IPS DF 6.9 (cell line): ENCODE data around the gene RGP1.

Experiments
- DNase-seq: peaks from one replicate; pipeline ENCODE4 v3.0.0-alpha.2; 2013; ENCODE audit warnings: low read depth, low spot score
- H3K27ac ChIP-seq: one replicate; pipeline ENCODE4 v1.5.1; 2013; ENCODE audit warnings: low read length, control low read depth
- H3K27me3 ChIP-seq: 2 replicates; pipeline ENCODE4 v1.6.1; 2013; ENCODE audit warnings: mild to moderate bottlenecking, low read length; ENCODE audit not compliant: control insufficient read depth, insufficient read depth
- H3K36me3 ChIP-seq: 2 replicates; pipeline ENCODE4 v1.6.1; 2013; ENCODE audit warnings: low read length; ENCODE audit not compliant: control insufficient read depth, insufficient read depth
- H3K4me1 ChIP-seq: 2 replicates; pipeline ENCODE4 v1.6.1; 2013; ENCODE audit warnings: low read length; ENCODE audit not compliant: control insufficient read depth, insufficient read depth
- H3K4me3 ChIP-seq: 2 replicates; pipeline ENCODE4 v1.5.1; 2013; ENCODE audit warnings: mild to moderate bottlenecking, low read length
- H3K9me3 ChIP-seq: 2 replicates; pipeline ENCODE4 v1.6.1; 2013; ENCODE audit warnings: low read length, inconsistent platforms; ENCODE audit not compliant: control insufficient read depth, insufficient read depth
- WGBS: extraction: QIAGEN DNeasy Blood & Tissue Kit; methylation state at CpG from one replicate; pipeline ENCODE4 v1.1.7; 2013; ENCODE audit warnings: mixed read lengths, missing lambda C conversion rate; ENCODE audit not compliant: insufficient read length, insufficient coverage; 5-methylcytosine and 5-hydroxymethylcytosine counted together

RGP1 gene

DNA sequence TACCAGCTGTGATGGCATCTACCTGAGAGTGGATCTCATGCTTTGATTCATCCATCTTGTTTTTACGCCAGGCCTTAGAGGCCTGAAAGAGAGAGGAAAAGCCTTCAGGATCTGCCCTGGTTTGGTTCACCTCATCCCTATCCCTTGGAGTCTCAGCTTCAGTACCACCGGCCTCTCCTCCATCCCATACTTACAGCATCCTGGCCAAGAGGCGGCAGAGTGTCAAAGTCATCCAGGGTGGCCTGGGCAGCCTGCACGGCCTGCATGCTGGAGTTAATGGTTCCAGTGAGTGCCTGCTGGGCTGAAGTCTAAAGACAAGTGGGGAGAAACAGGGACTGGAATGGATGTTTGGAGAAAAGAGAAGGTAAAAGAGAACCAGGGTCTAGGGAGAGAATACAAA is 29.5 kb upstream of the RGP1 start:
- Histone ChIP-seq H3K9me3 (no peaks in the 10 kb centered on the region), H3K4me3 (no peak overlapping the region), H3K27me3 (no peaks in the 10 kb centered on the region), H3K4me1 (no peaks in the 10 kb centered on the region; the same call in 1 of the 2 replicates), H3K36me3 (peaks cover 48% of the 10 kb centered on the region), H3K27ac (no peak overlapping the region)
- no peak for DNase-seq
- no CpG with 5 or more reads among the region's 4 CpGs for WGBS

- Histone ChIP-seq H3K27me3 (no peaks in the 10 kb centered on the region), H3K36me3 (peaks cover 35% of the 10 kb centered on the region), H3K4me3 (no peak overlapping the region), H3K4me1 (peaks cover 7% of the 10 kb centered on the region), H3K27ac (no peak overlapping the region), H3K9me3 (no peaks in the 10 kb centered on the region)
- no peak for DNase-seq
- no CpG with 5 or more reads among the region's 2 CpGs for WGBS
Observed at GRCh38 chr9:35723426-35723825, 25.7 kb upstream of the RGP1 start.

GRCh38 chr9:35723908-35724307 is 25.2 kb upstream of the RGP1 start:
- H3K9me3 ChIP-seq, result no peaks in the 10 kb centered on the region
- no peak overlapping the region for H3K4me3 ChIP-seq
- no peak overlapping the region for H3K27ac ChIP-seq
- no CpG with 5 or more reads among the region's 8 CpGs for WGBS
- H3K27me3 ChIP-seq, result no peaks in the 10 kb centered on the region
- peaks cover 32% of the 10 kb centered on the region for H3K36me3 ChIP-seq
- H3K4me1 ChIP-seq, result peaks cover 11% of the 10 kb centered on the region
- no peak for DNase-seq

DNA sequence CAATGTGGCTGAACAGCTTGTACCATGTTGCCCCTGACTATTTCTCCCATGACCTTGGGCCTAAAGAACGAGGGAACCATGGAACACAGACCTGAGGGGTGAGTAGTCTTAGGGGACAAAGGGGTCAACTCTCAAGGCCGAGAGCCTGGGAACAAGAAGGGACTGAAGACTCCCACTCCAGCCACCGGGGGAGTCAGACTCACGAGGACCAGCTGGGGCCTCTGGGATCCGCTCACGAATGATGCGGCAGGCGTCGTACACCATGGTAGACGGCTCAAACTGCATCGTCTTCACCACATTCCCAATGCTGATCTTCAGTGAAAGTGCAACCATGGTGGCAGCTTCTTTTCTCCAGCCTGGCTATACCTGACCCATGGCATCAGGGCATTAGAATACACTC is 23.7 kb upstream of the RGP1 start:
- H3K4me3 ChIP-seq, result no peak overlapping the region
- H3K36me3 ChIP-seq, result peaks cover 19% of the 10 kb centered on the region

GRCh38 chr9:35726931-35727330 is 22.2 kb upstream of the RGP1 start:
- WGBS, result no CpG with 5 or more reads among the region's 3 CpGs
- DNase-seq, result no peak
- Histone ChIP-seq H3K27ac (no peak overlapping the region), H3K36me3 (peaks cover 12% of the 10 kb centered on the region), H3K9me3 (no peaks in the 10 kb centered on the region), H3K4me1 (peaks cover 15% of the 10 kb centered on the region), H3K27me3 (no peaks in the 10 kb centered on the region), H3K4me3 (no peak overlapping the region)

More for the DNA sequence above, 23.7 kb upstream of the RGP1 start:
- DNase-seq, result no peak
- no CpG with 5 or more reads among the region's 11 CpGs for WGBS
- H3K27ac ChIP-seq, result no peak overlapping the region
- no peaks in the 10 kb centered on the region for H3K9me3 ChIP-seq
- peaks cover 15% of the 10 kb centered on the region for H3K4me1 ChIP-seq
- H3K27me3 ChIP-seq, result no peaks in the 10 kb centered on the region

DNA sequence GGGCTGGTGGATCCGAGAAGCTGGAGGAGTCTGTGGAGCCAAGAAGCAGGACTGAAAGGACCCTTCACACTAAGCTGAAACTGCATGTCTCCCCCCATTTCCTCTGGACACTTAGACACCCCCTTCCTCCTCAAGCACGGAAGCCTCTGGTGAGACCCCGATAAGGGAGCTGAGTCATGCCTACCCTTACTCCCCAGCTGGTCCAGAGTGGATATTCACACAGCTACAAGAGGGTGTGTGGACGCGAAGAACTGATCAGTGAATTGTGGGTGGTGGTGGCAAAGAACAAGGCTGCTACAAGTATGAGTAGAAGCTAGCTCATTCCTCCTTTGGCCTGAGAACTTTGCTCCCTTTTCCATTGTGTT is 21.4 kb upstream of the RGP1 start:
- DNase-seq, result no peak
- H3K27ac ChIP-seq, result no peak overlapping the region
- H3K36me3 ChIP-seq, result peaks cover 7% of the 10 kb centered on the region
- H3K4me1 ChIP-seq, result peaks cover 15% of the 10 kb centered on the region
- no peak overlapping the region for H3K4me3 ChIP-seq
- H3K9me3 ChIP-seq, result no peaks in the 10 kb centered on the region
- no peaks in the 10 kb centered on the region for H3K27me3 ChIP-seq
- no CpG with 5 or more reads among the region's 5 CpGs for WGBS

DNA sequence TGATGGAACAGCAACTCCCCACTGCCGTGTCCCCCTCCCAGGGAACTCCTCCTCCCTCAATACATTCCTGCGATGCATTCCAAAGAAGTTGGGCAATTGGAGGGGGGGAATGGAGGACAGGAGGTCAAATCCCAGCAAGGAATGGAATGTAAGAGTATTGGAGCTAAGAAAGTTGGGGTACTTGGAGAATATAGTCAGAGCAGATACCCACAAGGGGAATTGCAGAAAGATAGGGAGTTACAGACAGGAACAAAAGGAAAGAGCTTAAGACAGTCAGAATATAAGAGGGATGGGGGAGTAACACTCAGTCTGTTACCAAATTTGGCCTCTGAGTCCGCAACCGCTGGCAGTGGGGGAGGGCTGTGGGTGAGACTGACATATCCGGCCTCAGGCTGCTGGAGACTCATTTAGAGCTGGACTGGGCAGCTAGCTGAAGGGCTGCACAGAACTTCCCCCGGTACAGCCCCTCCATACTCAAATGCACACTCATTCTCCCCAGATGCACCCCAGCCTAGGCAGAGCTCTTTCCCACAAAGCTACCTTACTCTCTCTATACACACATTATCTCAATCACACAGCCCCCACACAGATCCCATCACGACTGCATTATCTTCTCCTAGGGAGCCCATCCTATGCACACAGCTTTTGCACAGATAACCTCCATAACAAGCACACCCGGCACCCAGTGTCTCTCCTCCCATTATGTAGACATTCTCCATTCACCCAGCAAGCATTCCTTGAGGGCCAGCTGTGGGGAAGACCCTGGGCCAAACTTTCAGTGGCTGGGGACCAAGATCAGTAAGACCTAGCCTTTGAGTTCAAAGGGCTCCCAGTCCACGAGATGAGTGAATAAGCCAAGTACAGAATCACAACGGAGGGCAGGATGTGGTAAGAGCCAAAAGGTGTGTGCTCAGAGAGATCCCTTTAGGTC is 20.8 kb upstream of the RGP1 start:
- no peaks in the 10 kb centered on the region for H3K9me3 ChIP-seq
- H3K27me3 ChIP-seq, result no peaks in the 10 kb centered on the region
- H3K36me3 ChIP-seq, result peaks cover 5% of the 10 kb centered on the region; the same call in 1 of the 2 replicates
- no peak for DNase-seq
- H3K4me1 ChIP-seq, result peaks cover 15% of the 10 kb centered on the region
- WGBS, result 100% methylated on average over 1 of the region's 10 CpGs
- no peak overlapping the region for H3K4me3 ChIP-seq
- H3K27ac ChIP-seq, result no peak overlapping the region

- no peak for DNase-seq
- Histone ChIP-seq H3K27me3 (no peaks in the 10 kb centered on the region), H3K4me1 (peaks cover 15% of the 10 kb centered on the region), H3K9me3 (no peaks in the 10 kb centered on the region), H3K27ac (no peak overlapping the region), H3K36me3 (peaks cover 1% of the 10 kb centered on the region; the same call in 1 of the 2 replicates), H3K4me3 (no peak overlapping the region)
- WGBS, result no CpG with 5 or more reads among the region's 3 CpGs
Observed at GRCh38 chr9:35729101-35729500, 20.0 kb upstream of the RGP1 start.

DNA sequence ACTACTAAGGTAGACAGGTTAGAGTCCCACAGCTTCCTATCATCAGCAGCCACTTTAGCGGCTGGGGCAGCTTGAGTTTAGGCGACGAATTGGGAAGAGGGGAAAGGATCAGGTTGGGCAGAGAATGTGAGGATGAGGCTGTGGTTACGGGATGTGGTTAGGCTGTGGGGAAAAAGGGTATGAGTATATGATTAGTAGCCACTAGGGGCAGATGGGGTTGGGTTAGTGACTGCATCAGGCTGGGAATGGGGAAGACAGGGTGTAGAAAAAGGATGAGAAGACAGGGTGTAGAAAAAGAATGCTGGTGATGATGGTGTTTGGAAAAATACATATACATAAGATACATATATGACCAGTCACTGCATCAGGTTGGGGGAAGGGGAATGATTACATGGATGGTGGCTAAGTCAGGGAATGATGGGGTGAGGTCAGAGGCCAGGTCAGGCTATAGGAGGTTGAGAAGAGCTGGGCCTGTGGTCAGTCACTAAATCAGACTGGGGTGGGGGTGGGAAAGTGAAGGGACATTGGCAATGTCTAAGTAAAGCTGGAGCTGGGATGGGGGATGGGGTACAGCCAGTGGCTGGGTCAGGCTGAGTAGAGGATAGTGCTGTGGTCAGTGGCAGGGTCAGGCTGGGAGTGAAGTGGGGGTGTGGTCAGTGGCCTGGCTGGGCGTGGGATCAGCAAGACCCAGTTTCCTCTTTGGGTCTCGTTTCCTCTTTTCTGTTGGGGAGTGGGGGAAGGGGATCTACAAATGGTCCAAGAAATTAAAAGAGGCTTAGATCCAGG is 19.2 kb upstream of the RGP1 start:
- Histone ChIP-seq H3K4me1 (peaks cover 15% of the 10 kb centered on the region), H3K27ac (no peak overlapping the region), H3K36me3 (no peaks in the 10 kb centered on the region), H3K27me3 (no peaks in the 10 kb centered on the region), H3K9me3 (no peaks in the 10 kb centered on the region), H3K4me3 (no peak overlapping the region)
- no peak for DNase-seq
- WGBS, result no CpG with 5 or more reads among the region's 6 CpGs

GRCh38 chr9:35730486-35730854 is 18.6 kb upstream of the RGP1 start:
- H3K4me1 ChIP-seq, result peaks cover 15% of the 10 kb centered on the region
- no peak overlapping the region for H3K4me3 ChIP-seq
- no peaks in the 10 kb centered on the region for H3K27me3 ChIP-seq
- no peaks in the 10 kb centered on the region for H3K9me3 ChIP-seq
- no peaks in the 10 kb centered on the region for H3K36me3 ChIP-seq
- 100% methylated on average over 2 of the region's 2 CpGs for WGBS
- no peak overlapping the region for H3K27ac ChIP-seq
- no peak for DNase-seq
